HEK293 (cell line): Measurements from ENCODE around the gene GHITM.

Source experiments
- CTCF ChIA-PET: fragments of 350-600 bp; formaldehyde crosslinking; extraction: SDS; loops from one replicate; lab custom pipeline; 2021; ENCODE audit warnings: antibody characterized with exemption; lab: Yijun Ruan, JAX
- POLR2A ChIA-PET: fragments of 300-600 bp; formaldehyde crosslinking; extraction: SDS; loops from one replicate; lab custom pipeline; 2020; ENCODE audit warnings: antibody characterized with exemption, inconsistent platforms; lab: Yijun Ruan, JAX
- H3K27ac ChIP-seq: fragments of 200-500 bp; sonication (Bioruptor generic); 2 replicates; pipeline ENCODE4 v1.5.1; 2014; ENCODE audit warnings: low read depth, low read length, control low read depth, inconsistent platforms; ENCODE audit errors: extremely low read depth
- H3K36me3 ChIP-seq, 2 experiments: fragments of 200-500 bp in 1 of 2; sonication (Bioruptor generic) in 1 of 2; 1 replicate in 1 of 2; 2 replicates in 1 of 2; pipeline ENCODE4 v1.5.1; 2014 to 2017; ENCODE audit warnings: inconsistent platforms in 2 of 2, low read length in 2 of 2; ENCODE audit not compliant: control insufficient read depth in 2 of 2, insufficient read depth in 1 of 2
- H3K4me1 ChIP-seq: fragments of 200-500 bp; sonication (Bioruptor generic); 2 replicates; pipeline ENCODE4 v1.5.1; 2014; ENCODE audit warnings: mild to moderate bottlenecking, low read length, inconsistent platforms; ENCODE audit not compliant: control insufficient read depth, insufficient read depth
- H3K4me3 ChIP-seq: 2 replicates; pipeline ENCODE4 v1.5.1; 2011; ENCODE audit warnings: low read depth, mild to moderate bottlenecking, control low read depth, low read length, moderate library complexity
- H3K9me3 ChIP-seq: fragments of 200-500 bp; sonication (Bioruptor generic); 2 replicates; pipeline ENCODE4 v1.5.1; 2014; ENCODE audit warnings: low read depth, low read length, inconsistent platforms; ENCODE audit not compliant: control insufficient read depth, insufficient read depth
- EGR2 ChIP-seq: fragments of 450-650 bp; formaldehyde crosslinking; IDR thresholded peaks from 2 replicates; pipeline ENCODE4 v1.5.1; 2016; ENCODE audit warnings: low read depth, missing biosample characterization, missing genetic modification characterization
- FEZF1 ChIP-seq: fragments of 450-650 bp; formaldehyde crosslinking; IDR thresholded peaks from 2 replicates; pipeline ENCODE4 v1.5.1; 2016; ENCODE audit warnings: missing biosample characterization, missing genetic modification characterization
- GLIS2 ChIP-seq: fragments of 450-650 bp; formaldehyde crosslinking; IDR thresholded peaks from 2 replicates; pipeline ENCODE4 v1.5.1; 2016; ENCODE audit warnings: missing biosample characterization, missing genetic modification characterization
- HOXC10 ChIP-seq: sonication (generic); formaldehyde crosslinking; IDR thresholded peaks from 2 replicates; pipeline ENCODE4 v1.8.1; 2023; ENCODE audit warnings: mild to moderate bottlenecking, missing genetic modification reagents
- IKZF3 ChIP-seq: fragments of 450-650 bp; IDR thresholded peaks from 2 replicates; pipeline ENCODE4 v1.5.0; 2018; ENCODE audit warnings: missing biosample characterization, mild to moderate bottlenecking, missing genetic modification characterization, moderate library complexity
- KLF7 ChIP-seq: fragments of 450-650 bp; formaldehyde crosslinking; IDR thresholded peaks from 2 replicates; pipeline ENCODE4 v1.5.1; 2016; ENCODE audit warnings: missing biosample characterization, missing genetic modification characterization, borderline replicate concordance
- OVOL3 ChIP-seq: fragments of 450-650 bp; formaldehyde crosslinking; IDR thresholded peaks from 2 replicates; pipeline ENCODE4 v1.5.1; 2016; ENCODE audit warnings: missing biosample characterization, missing genetic modification characterization
- SP7 ChIP-seq: fragments of 450-650 bp; formaldehyde crosslinking; IDR thresholded peaks from 2 replicates; pipeline ENCODE4 v1.5.1; 2016; ENCODE audit warnings: missing biosample characterization, missing genetic modification characterization
- ZNF114 ChIP-seq: fragments of 450-650 bp; formaldehyde crosslinking; IDR thresholded peaks from 2 replicates; pipeline ENCODE4 v1.5.0; 2017; ENCODE audit warnings: missing biosample characterization, missing genetic modification characterization
- ZNF16 ChIP-seq: fragments of 450-650 bp; formaldehyde crosslinking; IDR thresholded peaks from 2 replicates; pipeline ENCODE4 v1.5.1; 2016; ENCODE audit warnings: low read depth, missing biosample characterization, missing genetic modification characterization
- ZNF223 ChIP-seq: fragments of 450-650 bp; formaldehyde crosslinking; IDR thresholded peaks from 2 replicates; pipeline ENCODE4 v1.5.1; 2016; ENCODE audit warnings: missing biosample characterization, missing genetic modification characterization
- ZNF274 ChIP-seq, 2 experiments: fragments of 200-500 bp in 1 of 2; fragments of 450-650 bp in 1 of 2; sonication (Bioruptor generic) in 1 of 2; formaldehyde crosslinking in 1 of 2; IDR thresholded peaks; 2 replicates each; pipeline versions ENCODE4 v1.5.1 to v1.6.1; 2014 to 2016; ENCODE audit warnings: borderline replicate concordance in 1 of 2, inconsistent platforms in 1 of 2, low read length in 1 of 2, missing biosample characterization in 1 of 2, missing genetic modification characterization in 1 of 2
- ZNF416 ChIP-seq: fragments of 450-650 bp; formaldehyde crosslinking; IDR thresholded peaks from 2 replicates; pipeline ENCODE4 v1.5.1; 2016; ENCODE audit warnings: missing biosample characterization, missing genetic modification characterization
- ZNF473 ChIP-seq: fragments of 450-650 bp; formaldehyde crosslinking; IDR thresholded peaks from 2 replicates; pipeline ENCODE4 v1.5.1; 2017; ENCODE audit warnings: missing biosample characterization, missing genetic modification characterization
- ZNF501 ChIP-seq: fragments of 450-650 bp; formaldehyde crosslinking; IDR thresholded peaks from 2 replicates; pipeline ENCODE4 v1.5.1; 2016; ENCODE audit warnings: missing biosample characterization, missing genetic modification characterization
- ZNF561 ChIP-seq: fragments of 450-650 bp; IDR thresholded peaks from 2 replicates; pipeline ENCODE4 v1.5.1; 2018; ENCODE audit warnings: missing biosample characterization, missing genetic modification characterization, borderline replicate concordance
- ZNF639 ChIP-seq: fragments of 450-650 bp; formaldehyde crosslinking; IDR thresholded peaks from 2 replicates; pipeline ENCODE4 v1.5.1; 2016; ENCODE audit warnings: missing biosample characterization, missing genetic modification characterization
- ZNF792 ChIP-seq: fragments of 450-650 bp; formaldehyde crosslinking; IDR thresholded peaks from 2 replicates; pipeline ENCODE4 v1.5.1; 2016; ENCODE audit warnings: missing biosample characterization, missing genetic modification characterization
- ZNF837 ChIP-seq: fragments of 450-650 bp; formaldehyde crosslinking; IDR thresholded peaks from 2 replicates; pipeline ENCODE4 v1.5.1; 2016; ENCODE audit warnings: missing biosample characterization, missing genetic modification characterization
- ZSCAN30 ChIP-seq: fragments of 450-650 bp; IDR thresholded peaks from 2 replicates; pipeline ENCODE4 v1.5.1; 2018; ENCODE audit warnings: missing biosample characterization, mild to moderate bottlenecking, missing genetic modification characterization, moderate library complexity
- TF ChIP-seq, protein P1 (sequence below): fragments of 450-650 bp; formaldehyde crosslinking; IDR thresholded peaks from 2 replicates; pipeline ENCODE4 v1.5.1; 2017; ENCODE audit warnings: missing biosample characterization, missing genetic modification characterization
- TF ChIP-seq, protein P2 (sequence below): fragments of 450-650 bp; formaldehyde crosslinking; IDR thresholded peaks from 2 replicates; pipeline ENCODE4 v1.5.1; 2017; ENCODE audit warnings: missing biosample characterization, missing genetic modification characterization
- TF ChIP-seq, protein P3 (sequence below): fragments of 450-650 bp; formaldehyde crosslinking; IDR thresholded peaks from 2 replicates; pipeline ENCODE4 v1.5.1; 2016; ENCODE audit warnings: missing biosample characterization, missing genetic modification characterization

Gene GHITM

DNA sequence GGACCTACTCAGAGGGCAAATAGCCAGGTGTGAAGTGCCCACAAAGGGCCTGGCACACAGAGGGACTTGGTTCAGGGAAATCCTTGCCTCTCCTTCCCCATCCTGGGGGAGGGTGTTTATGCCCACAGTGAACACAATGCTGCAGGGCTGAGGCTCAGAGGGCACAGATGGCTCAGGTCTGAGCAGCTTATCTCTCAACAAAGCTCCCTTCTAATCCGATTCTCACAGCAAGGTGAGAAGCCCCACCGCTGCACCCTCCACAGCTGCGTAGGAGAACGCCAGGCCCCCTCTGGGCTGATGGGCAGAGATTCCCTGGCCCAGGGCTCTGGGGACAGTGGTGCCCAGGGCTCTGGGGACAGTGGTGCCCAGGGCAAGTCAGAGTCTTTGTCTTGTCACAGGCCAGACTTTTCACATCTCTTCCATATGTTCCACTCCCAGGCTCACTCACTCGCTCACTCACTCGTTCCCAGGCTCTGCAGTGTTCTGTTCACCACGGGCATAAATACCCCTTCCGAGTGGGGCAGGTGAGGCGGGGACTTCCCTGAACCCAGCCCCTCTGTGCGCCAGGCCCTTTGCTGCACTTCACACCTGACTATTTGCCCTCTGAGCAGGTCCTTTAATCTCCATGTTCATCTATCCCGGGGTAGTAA lies 46.3 kb downstream of the GHITM start:
- Histone ChIP-seq H3K4me1 (no peaks in the 10 kb centered on the region), H3K4me3 (no peak overlapping the region), H3K27ac (no peak overlapping the region), H3K36me3 (no peaks in the 10 kb centered on the region), H3K9me3 (no peaks in the 10 kb centered on the region)
- ChIA-PET POLR2A (no interaction called here), CTCF (no interaction called here)
- TF ChIP-seq ZNF837 (tag by site-specific recombination) (no peak), ZSCAN30 (tag by site-specific recombination) (no peak), EGR2 (no peak), ZNF16 (tag by site-specific recombination) (no peak), ZNF501 (tag by site-specific recombination) (no peak), ZNF274 (IDR thresholded peaks at IDR 0.05; ENCODE audit: low read length) (no peak), ZNF274 (tag by site-specific recombination; IDR thresholded peaks at IDR 0.05; ENCODE audit: borderline replicate concordance) (no peak), OVOL3 (tag by site-specific recombination) (no peak), ZNF114 (tag by site-specific recombination) (no peak)
- TF ChIP-seq, protein P1, sequence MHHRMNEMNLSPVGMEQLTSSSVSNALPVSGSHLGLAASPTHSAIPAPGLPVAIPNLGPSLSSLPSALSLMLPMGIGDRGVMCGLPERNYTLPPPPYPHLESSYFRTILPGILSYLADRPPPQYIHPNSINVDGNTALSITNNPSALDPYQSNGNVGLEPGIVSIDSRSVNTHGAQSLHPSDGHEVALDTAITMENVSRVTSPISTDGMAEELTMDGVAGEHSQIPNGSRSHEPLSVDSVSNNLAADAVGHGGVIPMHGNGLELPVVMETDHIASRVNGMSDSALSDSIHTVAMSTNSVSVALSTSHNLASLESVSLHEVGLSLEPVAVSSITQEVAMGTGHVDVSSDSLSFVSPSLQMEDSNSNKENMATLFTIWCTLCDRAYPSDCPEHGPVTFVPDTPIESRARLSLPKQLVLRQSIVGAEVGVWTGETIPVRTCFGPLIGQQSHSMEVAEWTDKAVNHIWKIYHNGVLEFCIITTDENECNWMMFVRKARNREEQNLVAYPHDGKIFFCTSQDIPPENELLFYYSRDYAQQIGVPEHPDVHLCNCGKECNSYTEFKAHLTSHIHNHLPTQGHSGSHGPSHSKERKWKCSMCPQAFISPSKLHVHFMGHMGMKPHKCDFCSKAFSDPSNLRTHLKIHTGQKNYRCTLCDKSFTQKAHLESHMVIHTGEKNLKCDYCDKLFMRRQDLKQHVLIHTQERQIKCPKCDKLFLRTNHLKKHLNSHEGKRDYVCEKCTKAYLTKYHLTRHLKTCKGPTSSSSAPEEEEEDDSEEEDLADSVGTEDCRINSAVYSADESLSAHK (tag by site-specific recombination) = no peak

DNA sequence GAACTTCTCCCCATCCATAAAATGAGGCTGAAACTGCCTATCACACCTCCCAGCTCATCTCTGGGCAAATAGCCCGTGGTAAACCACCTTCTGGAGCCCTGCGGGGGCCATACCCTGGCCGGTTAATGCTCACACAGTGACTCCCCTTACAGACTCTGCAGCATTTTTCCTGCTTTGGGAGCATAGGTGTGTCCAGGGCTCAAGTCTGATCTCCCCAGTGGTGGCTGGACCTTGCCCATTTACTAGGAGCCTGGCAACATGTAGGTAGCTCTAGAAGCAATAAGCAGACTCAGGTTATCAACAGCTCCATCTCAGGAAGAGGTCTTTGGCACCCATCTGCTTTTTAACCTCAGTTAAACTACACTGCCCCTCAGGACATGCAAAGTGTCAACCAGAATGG lies 49.5 kb downstream of the GHITM start:
- no peak for TF ChIP-seq ZNF792 (tag by site-specific recombination)
- H3K27ac ChIP-seq = no peak overlapping the region
- H3K4me3 ChIP-seq = no peak overlapping the region
- no peaks in the 10 kb centered on the region for H3K4me1 ChIP-seq
- no peaks in the 10 kb centered on the region for H3K9me3 ChIP-seq
- ChIA-PET POLR2A (no interaction called here), CTCF (no interaction called here)
- no peaks in the 10 kb centered on the region for H3K36me3 ChIP-seq

DNA sequence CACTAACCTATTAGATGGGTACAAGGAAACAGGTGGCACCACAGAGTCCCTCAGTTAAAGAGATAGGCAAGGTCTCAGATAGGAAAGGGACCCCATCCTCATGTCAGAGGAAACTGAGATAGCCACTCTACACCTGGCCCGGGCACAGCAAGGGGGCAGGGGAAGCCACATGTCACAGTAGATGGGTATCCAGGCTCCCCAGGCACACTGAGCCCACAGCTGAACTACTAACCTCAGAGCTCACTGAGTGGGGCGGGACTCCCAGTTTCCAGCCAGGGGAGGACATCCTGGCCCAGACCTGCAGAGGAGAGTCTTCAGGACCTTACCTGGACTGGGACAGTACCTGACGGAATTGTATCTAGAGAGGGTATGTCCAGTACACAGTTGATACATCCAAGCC lies 51.3 kb downstream of the GHITM start:
- Histone ChIP-seq H3K4me1 (peaks cover 3% of the 10 kb centered on the region), H3K27ac (no peak overlapping the region), H3K36me3 (no peaks in the 10 kb centered on the region), H3K9me3 (no peaks in the 10 kb centered on the region), H3K4me3 (no peak overlapping the region)
- POLR2A ChIA-PET = no interaction called here
- TF ChIP-seq, protein P2, sequence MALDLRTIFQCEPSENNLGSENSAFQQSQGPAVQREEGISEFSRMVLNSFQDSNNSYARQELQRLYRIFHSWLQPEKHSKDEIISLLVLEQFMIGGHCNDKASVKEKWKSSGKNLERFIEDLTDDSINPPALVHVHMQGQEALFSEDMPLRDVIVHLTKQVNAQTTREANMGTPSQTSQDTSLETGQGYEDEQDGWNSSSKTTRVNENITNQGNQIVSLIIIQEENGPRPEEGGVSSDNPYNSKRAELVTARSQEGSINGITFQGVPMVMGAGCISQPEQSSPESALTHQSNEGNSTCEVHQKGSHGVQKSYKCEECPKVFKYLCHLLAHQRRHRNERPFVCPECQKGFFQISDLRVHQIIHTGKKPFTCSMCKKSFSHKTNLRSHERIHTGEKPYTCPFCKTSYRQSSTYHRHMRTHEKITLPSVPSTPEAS (tag by site-specific recombination) = no peak
- TF ChIP-seq HOXC10 (no peak), IKZF3 (tag by site-specific recombination) (no peak), ZNF473 (tag by site-specific recombination) (no peak), SP7 (tag by site-specific recombination) (no peak), GLIS2 (tag by site-specific recombination) (no peak), ZNF561 (tag by site-specific recombination) (no peak), ZNF223 (no peak), KLF7 (tag by site-specific recombination) (no peak), FEZF1 (tag by site-specific recombination) (no peak), ZNF416 (tag by site-specific recombination) (no peak), ZNF639 (no peak)
- TF ChIP-seq, protein P3, sequence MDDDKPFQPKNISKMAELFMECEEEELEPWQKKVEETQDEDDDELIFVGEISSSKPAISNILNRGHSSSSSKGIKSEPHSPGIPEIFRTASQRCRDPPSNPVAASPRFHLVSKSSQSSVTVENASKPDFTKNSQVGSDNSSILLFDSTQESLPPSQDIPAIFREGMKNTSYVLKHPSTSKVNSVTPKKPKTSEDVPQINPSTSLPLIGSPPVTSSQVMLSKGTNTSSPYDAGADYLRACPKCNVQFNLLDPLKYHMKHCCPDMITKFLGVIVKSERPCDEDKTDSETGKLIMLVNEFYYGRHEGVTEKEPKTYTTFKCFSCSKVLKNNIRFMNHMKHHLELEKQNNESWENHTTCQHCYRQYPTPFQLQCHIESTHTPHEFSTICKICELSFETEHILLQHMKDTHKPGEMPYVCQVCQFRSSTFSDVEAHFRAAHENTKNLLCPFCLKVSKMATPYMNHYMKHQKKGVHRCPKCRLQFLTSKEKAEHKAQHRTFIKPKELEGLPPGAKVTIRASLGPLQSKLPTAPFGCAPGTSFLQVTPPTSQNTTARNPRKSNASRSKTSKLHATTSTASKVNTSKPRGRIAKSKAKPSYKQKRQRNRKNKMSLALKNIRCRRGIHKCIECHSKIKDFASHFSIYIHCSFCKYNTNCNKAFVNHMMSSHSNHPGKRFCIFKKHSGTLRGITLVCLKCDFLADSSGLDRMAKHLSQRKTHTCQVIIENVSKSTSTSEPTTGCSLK (tag by site-specific recombination) = no peak
- CTCF ChIA-PET = interaction anchor here (1.8 kb wide), 1 partner anchor 13 kb away, joined by 5 read pairs; no protein-coding TSS in a partner anchor
